Liver (tissue), 9 donors: ENCODE measurements around the gene TNFRSF1B. TPM values are rescaled to one million over a fixed set of nuclear protein-coding genes. Genes with fewer than 3 reads are reported as not detected.

Experiments used
- DNase-seq: peaks from one replicate; pipeline ENCODE4 v3.0.0-alpha.2; 2017; ENCODE audit warnings: low spot score
- H3K27ac ChIP-seq, 2 donors: one replicate each; pipeline ENCODE4 v1.7.0; 2013; ENCODE audit warnings: inconsistent platforms in 2 of 2, low read length in 2 of 2, control low read depth in 1 of 2, low read depth in 1 of 2, mild to moderate bottlenecking in 1 of 2
- H3K27me3 ChIP-seq, 4 donors: one replicate each; pipeline versions ENCODE4 v1.6.1 to v1.7.0; 2013; ENCODE audit warnings: low read length in 3 of 4, inconsistent platforms in 1 of 4, mild to moderate bottlenecking in 1 of 4, moderate library complexity in 1 of 4; ENCODE audit not compliant: control insufficient read depth in 4 of 4, insufficient read depth in 4 of 4
- H3K36me3 ChIP-seq, 4 donors: one replicate each; pipeline versions ENCODE4 v1.6.1 to v1.7.0; 2013; ENCODE audit warnings: low read length in 3 of 4, mild to moderate bottlenecking in 3 of 4, low read depth in 1 of 4, moderate library complexity in 1 of 4; ENCODE audit not compliant: control insufficient read depth in 4 of 4, insufficient read depth in 3 of 4
- H3K4me1 ChIP-seq, 4 donors: one replicate each; pipeline versions ENCODE4 v1.6.1 to v1.7.0; 2013; ENCODE audit warnings: low read length in 3 of 4, mild to moderate bottlenecking in 3 of 4, moderate library complexity in 1 of 4; ENCODE audit not compliant: control insufficient read depth in 4 of 4, insufficient read depth in 4 of 4
- H3K4me3 ChIP-seq, 3 donors: one replicate each; pipeline versions ENCODE4 v1.6.1 to v1.7.0; 2013; ENCODE audit warnings: low read length in 3 of 3, control low read depth in 1 of 3, low read depth in 1 of 3, mild to moderate bottlenecking in 1 of 3
- H3K9ac ChIP-seq, 2 donors: one replicate each; pipeline ENCODE4 v1.7.0; 2013; ENCODE audit warnings: low read length in 2 of 2, mild to moderate bottlenecking in 2 of 2, moderate library complexity in 2 of 2, control low read depth in 1 of 2, low read depth in 1 of 2
- H3K9me3 ChIP-seq, 4 donors: one replicate each; pipeline versions ENCODE4 v1.6.1 to v1.7.0; 2013; ENCODE audit warnings: low read length in 3 of 4; ENCODE audit not compliant: control insufficient read depth in 4 of 4
- ATF3 ChIP-seq: IDR thresholded peaks from 2 replicates; pipeline ENCODE4 v1.6.1; 2016; ENCODE audit warnings: antibody characterized with exemption
- CTCF ChIP-seq: fragments of 150-350 bp; IDR thresholded peaks from 2 replicates; pipeline ENCODE4 v1.5.1; 2017; ENCODE audit warnings: improper control_type of control experiment, low read depth, low read length; ENCODE audit not compliant: missing input control
- EGR1 ChIP-seq, 2 donors: IDR thresholded peaks; 2 replicates each; pipeline ENCODE4 v1.6.1; 2016 to 2018; ENCODE audit warnings: antibody characterized with exemption in 2 of 2, low read depth in 2 of 2
- FOXA1 ChIP-seq: IDR thresholded peaks from 2 replicates; pipeline ENCODE4 v1.6.1; 2016; ENCODE audit warnings: antibody characterized with exemption
- FOXA2 ChIP-seq: IDR thresholded peaks from 2 replicates; pipeline ENCODE4 v1.6.1; 2016; ENCODE audit warnings: antibody characterized with exemption
- GABPA ChIP-seq, 2 donors: IDR thresholded peaks in 1 of 2; conservative IDR thresholded peaks in 1 of 2; 2 replicates each; pipeline ENCODE4 v1.6.1; 2016; ENCODE audit warnings: antibody characterized with exemption in 2 of 2, mild to moderate bottlenecking in 1 of 2, moderate library complexity in 1 of 2
- HNF4A ChIP-seq, 2 donors: conservative IDR thresholded peaks; 2 replicates each; pipeline ENCODE4 v1.6.1; 2016; ENCODE audit warnings: antibody characterized with exemption in 2 of 2, mild to moderate bottlenecking in 2 of 2
- HNF4G ChIP-seq: IDR thresholded peaks from 2 replicates; pipeline ENCODE4 v1.6.1; 2016; ENCODE audit warnings: antibody characterized with exemption
- JUND ChIP-seq, 2 donors: IDR thresholded peaks; 2 replicates each; pipeline ENCODE4 v1.6.1; 2016; ENCODE audit warnings: antibody characterized with exemption in 2 of 2
- MAX ChIP-seq: IDR thresholded peaks from 2 replicates; pipeline ENCODE4 v1.6.1; 2016; ENCODE audit warnings: antibody characterized with exemption
- NR2F2 ChIP-seq: IDR thresholded peaks from 2 replicates; pipeline ENCODE4 v1.6.1; 2016; ENCODE audit warnings: antibody characterized with exemption
- RAD21 ChIP-seq, 2 donors: IDR thresholded peaks; 2 replicates each; pipeline ENCODE4 v1.6.1; 2016; ENCODE audit warnings: antibody characterized with exemption in 2 of 2, mild to moderate bottlenecking in 2 of 2
- REST ChIP-seq: IDR thresholded peaks from 2 replicates; pipeline ENCODE4 v1.6.1; 2016; ENCODE audit warnings: antibody characterized with exemption, mild to moderate bottlenecking
- RXRA ChIP-seq, 2 donors: IDR thresholded peaks; 2 replicates each; pipeline ENCODE4 v1.6.1; 2017 to 2018; ENCODE audit warnings: antibody characterized with exemption in 2 of 2, mild to moderate bottlenecking in 1 of 2
- SP1 ChIP-seq: IDR thresholded peaks from 2 replicates; pipeline ENCODE4 v1.6.1; 2018; ENCODE audit warnings: antibody characterized with exemption, mild to moderate bottlenecking
- TAF1 ChIP-seq: conservative IDR thresholded peaks from 2 replicates; pipeline ENCODE4 v1.6.1; 2016; ENCODE audit warnings: antibody characterized with exemption, mild to moderate bottlenecking
- YY1 ChIP-seq: IDR thresholded peaks from 2 replicates; pipeline ENCODE4 v1.6.1; 2016; ENCODE audit warnings: antibody characterized with exemption, mild to moderate bottlenecking
- ZBTB33 ChIP-seq: IDR thresholded peaks from 2 replicates; pipeline ENCODE4 v1.6.1; 2016; ENCODE audit warnings: antibody characterized with exemption
- WGBS: extraction: QIAGEN DNeasy Blood & Tissue Kit; methylation state at CpG from one replicate; pipeline ENCODE4 v1.1.7; 2013; 5-methylcytosine and 5-hydroxymethylcytosine counted together
- polyA plus RNA-seq, 2 donors: library from polyadenylated mRNA; stranded (reverse) in 1 of 2; unstranded in 1 of 2; fragments of 200-250 nt in 1 of 2; fragments of >200 nt in 1 of 2; fragmentation: Nextera tagmentation in 1 of 2; extraction: Ambion mirVana in 1 of 2; gene quantifications; one replicate each; pipeline versions ENCODE4 v1.2.1 to v1.2.3, GENCODE V29; 2013 to 2015
- total RNA-seq, 2 donors: library from RNA; depleted of rRNA; stranded (reverse); fragments of >200 nt; gene quantifications; one replicate each; pipeline ENCODE4 v1.2.3, GENCODE V29; 2014
- donor health status: healthy.
- donor health status: healthy.
- donor health status: healthy.
- donor health status: healthy.
- donor health status: healthy.

TNFRSF1B gene
- 10 to 100 TPM; 16.0 to 16.9 TPM for total RNA-seq
- 10 to 100 TPM in 1 of 2 donors, 1 to 10 TPM in 1; 7.2 to 19.6 TPM for polyA plus RNA-seq

GRCh38 chr1:12166834-12167492 lies at the start of gene TNFRSF1B:
Gene TNFRSF1B, plus strand, starts transcription at chr1:12166991. Its CDS starts 101 bp downstream, at chr1:12167092.
- peaks cover 6 to 41% (median 23%) of the 10 kb centered on the region in 4 donors for H3K4me1 ChIP-seq

More at GRCh38 chr1:12166834-12167492, at the start of gene TNFRSF1B:
- WGBS: 1% methylated on average over 79 of the region's 79 CpGs
- peak; percentile 71 for DNase-seq
- Histone ChIP-seq H3K9me3 (no peaks in the 10 kb centered on the region), H3K27me3 (no peaks in the 10 kb centered on the region), H3K27ac (peak within 1 kb of the TSS; percentile 80 to 96), H3K36me3 (no peaks in the 10 kb centered on the region), H3K9ac (peak within 1 kb of the TSS; percentile 76 to 89), H3K4me3 (peak within 1 kb of the TSS; percentile 74 to 81 (median 78))
- TF ChIP-seq FOXA1 (no peak), JUND (IDR thresholded peaks at IDR 0.05) (no peak), HNF4A (conservative IDR thresholded peaks at IDR 0.05) (no peak), CTCF (no peak), ZBTB33 (no peak), HNF4G (no peak), RXRA (IDR thresholded peaks at IDR 0.05) (no peak), RAD21 (IDR thresholded peaks at IDR 0.05) (peak in 1 of 2 donors; percentile 11), ATF3 (no peak), MAX (no peak), TAF1 (peak; percentile 53), SP1 (no peak), EGR1 (IDR thresholded peaks at IDR 0.05; ENCODE audit: low read depth in 2 of 2) (no peak), REST (peak; percentile 58), GABPA (IDR thresholded peaks at IDR 0.05 in 1 of 2, conservative IDR thresholded peaks at IDR 0.05 in 1 of 2) (no peak), YY1 (no peak), NR2F2 (no peak), FOXA2 (no peak)
